ENCODE results near the gene COMMD10.
"Not testable (repeated sequence)": the region's sequence is repeated elsewhere in the genome, so short reads cannot be mapped to it uniquely, and the experiment has no call there.

COMMD10 gene

DNA sequence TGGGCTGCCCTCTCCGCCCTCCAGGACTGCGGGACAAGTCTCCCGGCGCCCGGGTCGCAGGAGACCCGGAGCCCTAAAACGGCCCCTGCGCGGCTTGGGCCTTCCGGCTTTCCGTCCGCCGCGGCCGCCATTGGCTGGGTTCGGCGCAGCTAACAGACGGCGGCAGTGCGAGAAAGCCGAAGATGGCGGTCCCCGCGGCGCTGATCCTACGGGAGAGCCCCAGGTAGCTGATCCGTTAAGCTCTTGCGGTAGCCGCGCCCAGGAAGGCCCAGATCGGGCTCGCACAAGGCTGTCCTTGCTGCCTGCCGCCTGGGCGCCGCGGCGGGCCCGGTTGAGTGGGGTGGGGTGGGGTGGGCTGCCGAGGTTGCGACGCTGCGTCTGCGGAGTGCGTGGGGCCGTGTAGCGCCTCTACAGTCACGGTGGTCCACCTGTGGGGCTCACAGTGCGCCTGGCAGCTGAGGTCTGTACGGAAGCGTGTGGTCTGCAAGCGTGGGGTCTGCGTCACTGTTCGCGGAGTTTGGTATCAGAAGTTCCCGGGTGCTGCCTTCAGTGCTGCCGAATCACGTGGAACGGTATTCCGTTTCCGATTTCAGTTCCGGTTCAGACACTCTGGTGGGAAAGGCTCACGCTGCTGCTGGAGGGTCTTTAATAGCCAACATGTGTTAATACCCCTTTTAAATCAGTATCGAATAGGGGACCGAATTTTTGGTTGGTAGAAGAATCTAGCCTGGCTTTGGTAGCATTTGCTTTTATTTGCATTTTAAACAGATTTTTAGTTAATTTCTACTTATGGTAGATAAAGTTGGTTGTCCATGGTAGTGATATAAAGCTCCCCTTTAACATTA lies at the start of gene COMMD10:
Gene COMMD10, plus strand, starts transcription at position 155 of the 845 bp plus-strand sequence.
- in situ Hi-C loops (cut with MboI; ENCODE audit: low sequenced_read_pairs) = no loop called here

DNA sequence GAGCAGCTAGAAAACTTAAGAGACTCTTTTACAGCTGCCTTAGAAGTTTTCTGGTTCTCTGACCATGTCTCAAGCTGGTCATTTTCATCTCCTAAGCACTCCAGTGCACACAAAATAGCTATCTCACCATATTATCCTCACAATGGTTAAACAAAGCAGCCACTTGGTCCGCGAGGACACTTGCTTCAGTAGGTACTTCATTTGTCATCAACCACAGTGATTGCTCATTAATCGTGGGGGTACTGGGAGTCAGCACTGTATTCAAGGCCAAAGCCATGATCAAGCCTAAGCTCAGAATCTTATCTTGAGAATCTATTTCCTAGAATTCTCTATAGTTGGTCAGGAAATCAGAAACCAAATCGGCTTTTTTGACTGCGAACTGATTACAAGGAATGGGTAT lies 49.7 kb upstream of the COMMD10 start:
- in situ Hi-C loops (cut with MboI; ENCODE audit: low sequenced_read_pairs) = no loop called here

DNA sequence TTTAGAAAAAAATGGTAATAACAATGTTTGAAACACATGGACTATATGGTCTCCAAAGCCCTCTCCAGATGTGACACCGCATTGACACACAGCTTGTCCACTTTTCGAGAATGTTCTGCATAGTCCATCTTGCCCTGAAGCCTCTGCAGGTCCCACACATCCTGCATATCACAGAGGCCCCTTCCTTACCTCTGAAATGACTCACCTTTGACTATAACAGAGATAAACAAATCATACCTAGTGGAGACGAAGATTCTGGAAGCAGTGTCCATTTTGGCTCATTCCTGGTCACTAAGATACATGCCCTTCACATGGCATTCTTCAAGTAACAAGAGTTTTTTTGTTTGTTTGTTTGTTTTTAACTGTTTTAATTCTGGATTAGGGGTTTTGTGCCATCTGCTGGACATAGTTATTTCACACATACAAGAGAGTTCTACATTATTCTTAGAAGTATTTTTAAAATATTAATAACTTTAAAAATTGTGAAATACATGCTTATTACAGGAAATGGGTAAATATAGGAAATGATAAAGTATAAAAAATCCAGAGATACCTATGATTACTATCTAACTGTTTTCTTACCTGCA lies 47.5 kb upstream of the COMMD10 start:
- in situ Hi-C loops (cut with MboI; ENCODE audit: low sequenced_read_pairs) = no loop called here

DNA sequence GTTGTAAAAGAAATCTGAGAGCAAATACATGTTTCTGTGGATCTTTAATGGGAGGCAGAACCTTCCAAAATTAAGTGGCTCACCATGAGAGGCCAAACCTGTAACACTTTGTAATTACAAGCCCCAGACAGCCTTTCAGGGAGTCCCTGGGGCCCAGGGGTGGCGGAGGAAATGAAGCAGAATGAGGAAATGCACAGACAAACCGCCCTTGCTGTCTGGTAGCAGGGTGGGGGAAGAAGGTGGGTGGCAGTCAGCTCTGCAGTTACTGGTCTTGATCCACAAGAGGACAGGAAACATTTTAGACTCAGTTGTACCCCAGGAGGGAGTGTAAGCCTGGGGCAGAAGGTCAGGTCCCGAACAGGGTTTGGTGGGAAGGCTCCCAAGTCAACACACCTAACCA lies 46.0 kb upstream of the COMMD10 start:
- in situ Hi-C loops (cut with MboI; ENCODE audit: low sequenced_read_pairs) = no loop called here

DNA sequence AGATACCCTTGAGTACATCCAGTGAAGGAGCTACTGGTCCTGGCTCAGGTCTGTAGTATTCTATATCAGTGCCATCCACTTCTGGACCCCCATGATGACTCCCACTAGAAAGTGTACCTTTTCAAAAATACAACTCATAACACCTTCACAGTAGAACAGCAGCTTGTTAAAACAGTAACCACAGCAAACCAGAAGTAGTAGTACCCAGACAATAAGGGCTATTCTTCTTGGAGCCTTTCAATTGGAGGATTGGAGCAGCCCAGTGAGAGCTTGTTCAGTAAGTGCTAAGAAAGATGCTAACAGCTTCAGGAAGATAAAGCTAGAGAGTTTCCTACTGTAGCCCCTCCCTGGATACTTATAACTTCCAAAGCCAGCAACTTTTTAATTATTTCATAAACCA lies 42.5 kb upstream of the COMMD10 start:
- in situ Hi-C loops (cut with MboI; ENCODE audit: low sequenced_read_pairs) = no loop called here

DNA sequence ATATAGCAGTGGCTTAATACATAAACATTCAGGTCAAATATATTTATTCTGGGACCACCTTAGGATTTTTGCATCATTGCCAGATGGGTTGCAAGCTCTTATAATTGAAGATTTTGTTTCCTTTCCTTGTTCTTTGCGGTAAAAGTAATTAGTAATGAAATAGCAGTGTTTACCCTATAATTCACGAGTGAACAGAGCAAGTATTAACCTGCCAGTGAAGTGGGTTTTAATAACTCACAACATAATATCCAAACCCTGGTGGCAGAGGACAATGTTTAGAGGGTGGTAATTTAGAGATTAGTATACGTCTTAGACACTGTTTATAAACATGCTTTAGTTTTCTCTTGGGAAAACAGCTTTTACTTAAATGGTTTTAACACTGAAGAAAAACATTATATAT lies 40.8 kb upstream of the COMMD10 start:
- in situ Hi-C loops (cut with MboI; ENCODE audit: low sequenced_read_pairs) = no loop called here

DNA sequence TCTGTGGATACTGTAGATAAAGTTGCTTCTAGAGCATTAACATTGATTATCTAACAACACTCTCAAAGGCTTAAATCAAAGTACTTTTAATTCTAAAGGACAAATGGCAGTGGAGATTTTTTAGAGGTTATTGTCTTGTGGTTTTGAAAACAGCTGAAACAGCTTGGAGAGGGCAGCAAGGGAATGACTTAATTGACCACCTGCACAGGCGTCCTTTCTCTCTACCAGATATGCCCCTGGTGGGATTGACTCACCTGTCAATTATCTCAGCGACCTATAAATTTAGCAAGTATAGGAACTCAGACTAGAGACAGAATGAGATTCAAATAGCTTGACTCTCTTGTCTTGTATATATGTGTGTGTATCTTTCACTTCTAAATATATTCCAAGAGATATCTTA lies 39.0 kb upstream of the COMMD10 start:
- in situ Hi-C loops (cut with MboI; ENCODE audit: low sequenced_read_pairs) = no loop called here

DNA sequence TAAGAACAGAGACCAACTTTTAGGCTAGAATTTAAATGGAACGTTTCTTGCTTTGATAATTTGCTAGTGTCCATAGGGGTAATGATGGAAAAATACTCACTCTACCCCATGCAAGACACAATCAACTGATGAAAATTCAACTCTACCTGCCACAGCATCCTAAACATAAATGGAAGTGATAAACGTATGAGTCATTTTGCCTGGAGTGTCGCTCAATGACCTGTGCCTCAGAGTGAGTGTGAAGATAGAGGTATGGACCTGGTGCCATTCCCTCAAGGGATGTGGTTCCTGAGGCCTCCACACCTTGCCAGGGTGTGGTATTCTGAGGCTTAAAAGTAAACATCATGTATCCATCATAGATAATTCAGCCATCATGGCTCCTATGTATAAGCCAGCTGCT lies 38.6 kb upstream of the COMMD10 start:
- in situ Hi-C loops (cut with MboI; ENCODE audit: low sequenced_read_pairs) = no loop called here

DNA sequence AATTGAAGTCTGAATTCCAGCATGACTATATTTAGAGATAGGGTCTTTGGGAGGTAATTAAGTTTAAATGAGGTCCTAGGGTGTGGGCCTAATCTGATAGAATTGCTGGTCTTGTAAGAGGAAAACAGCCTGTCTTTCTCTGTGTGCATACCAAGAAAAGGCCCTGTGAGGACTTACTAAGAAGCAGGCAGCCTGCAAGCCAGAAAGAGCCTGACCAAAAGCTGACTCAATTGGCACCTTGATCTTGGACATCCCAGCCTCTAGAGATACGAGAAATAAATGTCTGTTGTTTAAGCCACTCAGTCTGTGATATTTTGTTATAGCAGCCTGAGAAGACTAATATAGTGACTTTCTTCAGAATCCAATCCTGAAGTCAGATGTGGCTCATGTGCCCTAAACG lies 38.0 kb upstream of the COMMD10 start:
- in situ Hi-C loops (cut with MboI; ENCODE audit: low sequenced_read_pairs) = no loop called here

DNA sequence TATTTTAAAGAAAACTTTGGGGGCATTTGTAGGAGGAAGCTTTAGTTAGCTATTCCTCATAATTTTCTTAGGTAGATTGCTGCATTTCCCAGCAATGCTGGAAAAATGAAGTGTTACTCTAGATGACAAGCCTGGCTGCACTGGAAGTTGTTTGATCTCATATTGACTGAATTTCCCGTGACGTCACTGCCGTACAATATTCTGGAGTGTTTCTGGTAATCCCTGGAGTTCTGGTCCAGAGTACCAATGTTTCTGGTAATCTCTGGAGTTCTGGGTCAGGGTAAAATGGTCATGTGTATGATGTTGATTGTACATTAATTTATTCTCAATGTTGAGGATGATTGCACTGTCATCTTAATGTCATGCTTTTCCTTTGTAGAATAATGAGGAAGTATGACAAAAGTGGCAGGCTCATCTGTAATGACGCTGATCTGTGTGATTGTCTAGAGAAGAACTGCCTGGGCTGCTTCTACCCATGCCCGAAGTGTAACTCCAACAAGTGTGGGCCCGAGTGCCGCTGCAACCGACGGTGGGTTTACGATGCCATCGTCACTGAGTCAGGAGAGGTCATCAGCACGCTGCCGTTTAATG lies 26.4 kb upstream of the COMMD10 start:
- in situ Hi-C loops (cut with MboI; ENCODE audit: low sequenced_read_pairs) = no loop called here

DNA sequence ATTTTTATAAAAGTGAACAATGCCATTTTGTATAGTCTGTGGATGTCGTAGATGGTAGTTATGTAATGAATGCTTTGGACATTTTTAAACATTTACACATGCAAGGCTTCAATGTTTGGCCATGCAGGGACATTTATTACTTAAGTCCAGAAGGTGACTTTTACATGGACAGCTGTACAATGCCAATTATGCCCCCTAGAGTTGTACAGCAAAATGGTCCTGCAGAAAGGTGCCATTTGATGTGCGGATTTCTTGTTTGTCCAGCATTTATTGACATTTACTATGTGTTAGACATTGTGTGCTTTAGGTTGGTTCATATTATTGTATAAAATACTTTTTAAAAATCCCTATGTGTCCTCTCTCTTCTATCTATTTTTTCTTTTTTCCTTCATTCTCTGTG lies 22.5 kb upstream of the COMMD10 start:
- in situ Hi-C loops (cut with MboI; ENCODE audit: low sequenced_read_pairs) = no loop called here

DNA sequence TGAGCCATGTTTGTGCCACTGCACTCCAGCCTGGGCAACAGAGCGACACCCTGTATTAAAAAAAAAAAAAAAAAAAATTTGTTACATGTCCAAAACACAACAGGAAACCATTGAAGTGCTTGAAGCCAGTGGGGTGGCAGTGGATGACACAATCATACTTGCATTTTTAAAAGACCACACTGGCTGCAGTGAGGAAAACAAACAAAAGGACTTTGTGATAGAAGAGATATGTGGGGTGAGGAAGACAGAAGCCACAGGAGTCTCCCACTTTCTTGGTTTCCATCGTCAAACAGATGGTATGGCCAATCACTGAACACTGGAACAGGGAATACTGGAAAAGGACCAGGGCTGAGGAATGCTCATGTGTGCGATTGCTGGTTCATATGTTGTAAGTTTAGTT lies 20.9 kb upstream of the COMMD10 start:
- in situ Hi-C loops (cut with MboI; ENCODE audit: low sequenced_read_pairs) = no loop called here

DNA sequence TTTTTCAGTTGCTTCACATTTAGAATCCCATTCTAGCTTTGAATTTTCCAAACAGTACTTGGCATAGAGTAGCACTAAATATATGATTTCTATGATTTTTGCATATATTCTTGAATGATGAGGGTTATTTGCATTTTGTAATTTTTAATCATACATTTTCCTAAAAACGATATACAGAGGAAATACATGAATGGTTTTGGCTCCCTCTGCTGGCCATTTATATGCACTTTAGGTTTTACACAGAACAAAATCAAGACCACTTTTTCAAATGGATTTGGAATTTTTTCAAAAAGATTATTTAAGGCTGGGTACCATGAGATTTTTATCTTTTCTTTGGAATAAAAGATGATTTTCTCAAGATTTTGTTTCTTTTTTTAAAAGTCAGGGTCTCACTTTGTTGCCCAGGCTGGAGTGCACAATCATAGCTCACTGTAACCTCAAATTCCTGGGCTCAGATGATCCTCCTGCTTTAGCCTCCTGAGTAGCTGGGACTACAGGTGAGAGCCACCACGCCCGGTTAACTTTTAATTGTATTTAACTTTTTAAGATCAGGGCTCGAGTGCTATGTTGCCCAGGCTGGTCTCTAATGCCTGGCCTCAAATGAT lies 16.7 kb upstream of the COMMD10 start:
- in situ Hi-C loops (cut with MboI; ENCODE audit: low sequenced_read_pairs) = no loop called here

DNA sequence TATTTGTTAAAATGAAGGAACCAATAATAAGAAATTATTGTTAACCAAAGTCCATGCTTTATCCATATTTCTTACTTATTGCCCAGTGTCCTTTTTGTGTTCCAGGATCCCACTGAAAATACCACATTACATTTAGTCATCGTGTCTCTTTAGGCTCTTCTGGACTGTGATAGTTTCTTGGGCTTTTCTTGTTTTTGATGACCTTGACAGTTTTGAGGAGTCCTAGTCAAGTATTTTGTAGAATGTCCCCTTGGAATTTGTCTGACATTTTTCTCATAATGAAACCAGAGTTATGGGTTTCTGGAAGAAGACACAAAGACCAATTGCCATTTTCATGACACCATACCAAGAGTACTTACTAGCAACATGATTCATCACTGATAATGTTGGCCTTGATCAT lies 13.6 kb upstream of the COMMD10 start:
- in situ Hi-C loops (cut with MboI; ENCODE audit: low sequenced_read_pairs) = no loop called here

DNA sequence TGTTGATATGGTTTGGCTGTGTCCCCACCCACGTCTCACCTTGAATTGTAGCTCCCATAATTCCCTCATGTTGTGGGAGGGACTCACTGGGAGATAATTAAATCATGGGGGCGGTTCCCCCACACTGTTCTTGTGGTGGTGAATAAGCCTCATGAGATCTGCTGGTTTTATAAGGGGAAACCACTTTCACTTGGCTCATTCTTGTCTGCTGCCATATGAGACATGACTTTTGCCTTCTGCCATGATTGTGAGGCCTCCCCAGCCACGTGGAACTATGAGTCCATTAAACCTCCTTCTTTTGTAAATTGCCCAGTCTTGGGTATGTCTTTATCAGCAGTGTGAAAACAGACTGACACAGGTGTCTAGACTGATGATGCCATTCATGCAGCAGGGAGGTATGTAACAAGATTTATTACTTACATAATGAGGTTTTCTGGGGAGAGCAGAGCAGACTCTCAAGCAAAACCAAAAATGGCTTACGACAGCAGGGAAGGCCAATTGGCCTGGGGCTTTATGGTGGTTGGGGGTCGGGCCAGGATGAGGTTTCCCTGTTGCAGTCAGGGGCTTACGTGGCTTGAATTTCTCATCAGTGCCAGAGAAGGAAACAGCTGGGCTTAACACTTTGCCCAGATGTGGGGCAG lies 9.5 kb upstream of the COMMD10 start:
- in situ Hi-C loops (cut with MboI; ENCODE audit: low sequenced_read_pairs) = no loop called here

DNA sequence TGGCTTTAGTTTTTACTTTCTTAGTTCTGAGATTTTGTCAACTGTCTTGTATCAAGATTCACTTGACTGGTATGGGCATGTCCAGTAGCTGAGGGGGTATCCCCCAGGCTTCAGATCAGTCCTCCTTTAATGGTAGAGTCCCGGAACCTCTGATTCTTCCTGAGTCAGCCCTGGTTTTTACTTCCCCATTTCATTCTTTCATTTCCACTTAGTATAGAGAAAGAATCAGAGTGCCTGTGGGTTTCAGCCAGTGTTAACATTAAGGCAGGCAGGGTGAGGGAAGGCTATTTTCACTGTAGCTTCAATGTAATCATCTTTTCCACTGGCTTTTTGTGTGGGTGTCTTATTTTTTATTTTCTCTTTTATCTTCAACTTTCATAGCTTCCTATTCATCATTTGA lies 8.3 kb upstream of the COMMD10 start:
- in situ Hi-C loops (cut with MboI; ENCODE audit: low sequenced_read_pairs) = no loop called here

DNA sequence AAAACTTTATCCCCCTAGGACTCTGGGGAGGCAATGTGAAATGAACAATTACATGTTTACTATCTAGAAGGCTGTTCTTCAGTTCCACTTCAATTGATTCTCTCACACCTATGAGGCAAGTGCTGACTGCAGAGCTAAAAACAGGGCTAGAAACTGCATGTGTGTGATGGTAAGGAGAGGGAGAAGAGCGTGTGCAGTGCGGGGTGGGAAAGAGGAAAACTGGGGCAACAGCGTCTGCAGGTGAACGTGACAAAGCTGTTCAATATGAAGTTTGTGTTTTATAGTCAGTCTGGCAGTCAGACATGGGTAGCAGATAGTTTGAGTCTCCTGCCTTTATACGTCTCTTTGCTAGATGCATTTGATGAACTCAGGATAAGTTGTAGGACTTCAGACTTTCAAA lies 6.6 kb upstream of the COMMD10 start:
- in situ Hi-C loops (cut with MboI; ENCODE audit: low sequenced_read_pairs) = no loop called here

DNA sequence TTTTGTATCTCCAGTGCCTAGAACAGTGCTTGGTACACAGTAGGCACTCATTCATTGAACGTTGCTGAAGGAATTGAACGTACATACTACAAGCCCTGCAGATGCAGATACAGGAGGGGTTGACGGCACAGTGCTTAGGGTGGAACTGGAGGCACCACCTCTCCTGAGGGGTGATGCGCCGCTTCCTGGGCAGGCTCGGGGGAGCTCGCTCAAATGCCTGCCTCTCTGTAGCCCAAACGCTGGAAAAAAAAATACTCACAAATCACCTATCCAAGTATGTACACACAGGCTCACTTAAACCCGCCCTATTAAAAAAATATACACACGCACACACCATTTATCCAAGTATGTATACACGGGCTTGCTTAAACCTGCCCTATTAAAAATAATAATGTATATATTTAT lies 536 bp upstream of the COMMD10 start:
- in situ Hi-C loops (cut with MboI; ENCODE audit: low sequenced_read_pairs) = no loop called here

DNA sequence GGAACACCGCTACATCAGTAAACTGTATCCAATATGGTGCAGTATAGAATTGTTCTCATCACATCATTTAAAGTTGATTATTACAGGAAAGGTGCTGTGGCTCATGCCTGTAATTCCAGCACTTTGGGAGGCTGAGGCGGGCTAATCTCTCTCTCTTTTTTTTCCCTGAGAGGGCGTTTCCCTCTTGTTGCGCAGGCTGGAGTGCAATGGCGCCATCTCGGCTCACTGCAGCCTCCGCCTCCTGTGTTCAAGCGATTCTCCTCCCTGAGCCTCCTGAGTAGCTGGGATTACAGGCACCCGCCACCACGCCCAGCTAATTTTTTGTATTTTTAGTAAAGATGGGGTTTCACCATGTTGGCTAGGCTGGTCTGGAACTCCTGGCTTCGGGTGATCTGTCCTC lies 1.5 kb downstream of the COMMD10 start:
- in situ Hi-C loops (cut with MboI; ENCODE audit: low sequenced_read_pairs) = not testable (repeated sequence)

DNA sequence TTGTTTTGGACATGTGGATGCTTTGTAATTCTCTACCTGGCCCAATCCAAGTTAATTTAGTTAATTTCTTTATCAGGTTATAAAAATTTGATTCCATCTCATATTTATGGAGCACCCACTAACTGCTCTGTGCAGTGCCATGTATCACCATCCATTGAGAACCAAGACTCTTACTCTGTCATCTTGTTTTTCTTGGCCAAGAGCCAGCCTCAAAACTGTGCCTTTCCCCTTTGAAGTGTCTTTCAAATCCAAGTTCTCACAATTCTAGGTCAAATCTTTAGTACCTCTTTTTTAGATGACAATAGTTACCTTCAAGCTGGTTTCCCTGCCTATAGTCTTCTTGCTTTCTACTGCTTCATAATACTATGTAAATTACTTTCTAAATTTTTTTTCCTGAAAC lies 3.2 kb downstream of the COMMD10 start:
- in situ Hi-C loops (cut with MboI; ENCODE audit: low sequenced_read_pairs) = no loop called here

DNA sequence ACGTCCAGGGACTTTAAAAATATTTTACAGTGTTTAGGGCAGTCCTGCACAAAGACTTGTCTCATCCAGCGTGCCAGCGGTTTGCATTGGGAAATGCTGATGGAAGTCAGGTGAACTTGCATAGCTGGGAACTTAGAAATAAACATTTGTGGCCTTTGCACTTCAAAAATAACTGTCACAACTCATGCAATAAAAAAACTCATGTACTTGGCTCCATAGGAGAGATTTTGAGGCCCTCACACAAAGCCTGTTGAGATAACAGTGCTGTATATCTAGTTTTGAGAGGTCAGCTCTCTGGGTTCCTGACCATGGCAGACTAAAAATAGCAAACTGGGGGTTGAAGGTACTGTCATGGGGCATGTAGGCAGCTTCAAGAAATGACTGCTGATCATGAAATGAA lies 5.5 kb downstream of the COMMD10 start:
- in situ Hi-C loops (cut with MboI; ENCODE audit: low sequenced_read_pairs) = no loop called here
